Kidney (tissue), 14 donors: ENCODE data around the gene SLC7A4. TPM values are rescaled to one million over a fixed set of nuclear protein-coding genes. Genes with fewer than 3 reads are reported as not detected.

Source experiments
- DNase-seq, 5 donors: peaks; one replicate each; pipeline ENCODE4 v3.0.0-alpha.2; 2013 to 2020
- FAIRE-seq: peaks from 2 replicates; lab custom pipeline; 2012; peaks lifted over from hg19 to GRCh38; lab: Jason Lieb, UNC
- H3K27ac ChIP-seq, 2 donors: one replicate each; pipeline ENCODE4 v1.7.0; 2013; ENCODE audit warnings: low read depth in 2 of 2, low read length in 2 of 2, inconsistent platforms in 1 of 2
- H3K27me3 ChIP-seq: one replicate; pipeline ENCODE4 v1.7.1; 2013; ENCODE audit warnings: low read length, inconsistent platforms; ENCODE audit not compliant: control insufficient read depth, insufficient read depth
- H3K36me3 ChIP-seq, 3 donors: one replicate each; pipeline versions ENCODE4 v1.7.0 to v1.7.1; 2013; ENCODE audit warnings: low read length in 3 of 3, control low read depth in 1 of 3, inconsistent platforms in 1 of 3; ENCODE audit not compliant: insufficient read depth in 3 of 3, control insufficient read depth in 2 of 3
- H3K4me1 ChIP-seq, 3 donors: one replicate each; pipeline versions ENCODE4 v1.7.0 to v1.7.1; 2013; ENCODE audit warnings: low read length in 3 of 3, inconsistent platforms in 1 of 3, low read depth in 1 of 3; ENCODE audit not compliant: control insufficient read depth in 2 of 3, insufficient read depth in 2 of 3
- H3K4me3 ChIP-seq, 3 donors: one replicate each; pipeline versions ENCODE4 v1.7.0 to v1.8.1; 2013; ENCODE audit warnings: low read length in 3 of 3, control low read depth in 1 of 3, inconsistent platforms in 1 of 3
- H3K9ac ChIP-seq, 3 donors: one replicate each; pipeline versions ENCODE4 v1.7.0 to v1.7.1; 2013; ENCODE audit warnings: low read length in 3 of 3, control low read depth in 1 of 3, inconsistent platforms in 1 of 3
- H3K9me3 ChIP-seq, 3 donors: one replicate each; pipeline versions ENCODE4 v1.7.0 to v1.7.1; 2013; ENCODE audit warnings: low read length in 3 of 3, control low read depth in 1 of 3, inconsistent platforms in 1 of 3; ENCODE audit not compliant: control insufficient read depth in 2 of 3, insufficient read depth in 1 of 3
- intact Hi-C: fragments of 100-400 bp; cut with DNase I; formaldehyde crosslinking; loops from one replicate; pipeline ENCODE4 v1.11.1; 2022
- polyA plus RNA-seq: library from polyadenylated mRNA; stranded (reverse); fragments of 350-450 nt; fragmentation: Illumina TruSeq; extraction: RNeasy Lipid Tissue Mini Kit (QIAGEN cat#74804); gene quantifications from one replicate; pipeline ENCODE4 v1.2.3, GENCODE V29; 2014; ENCODE audit warnings: low read depth, low replicate concordance; ENCODE audit not compliant: insufficient read depth
- total RNA-seq: library from RNA; stranded (reverse); fragmentation: NEBNext Ultra II Directional; extraction: Animal tissue kit (Norgen Biotek cat#: 25700); gene quantifications from one replicate; pipeline ENCODE4 v1.2.1, GENCODE V29; 2021
- TF ChIP-seq, protein P1 (sequence below): IDR thresholded peaks from 3 replicates; pipeline ENCODE4 v1.5.1; 2012; ENCODE audit warnings: mild to moderate bottlenecking, moderate library complexity, borderline replicate concordance; ENCODE audit not compliant: insufficient read depth; ENCODE audit errors: extremely low read depth
- donor health status: control.
- donor health status: control.
- donor health status: control.
- donor health status: control.
- donor health status: control.
- donor health status: DM: yes; HTN: yes; CAD: no.
- donor health status: Normal renal cell carcinoma (clear cell type).

SLC7A4 gene
- total and polyA plus RNA-seq, 2 donors from 2014 or later: 0.57 to 1.2 TPM

- Histone ChIP-seq H3K36me3 (peaks cover 0 to 6% (median 3%) of the 10 kb centered on the region in 3 donors), H3K27ac (peak within 1 kb of the TSS; percentile 95 to 99), H3K27me3 (no peaks in the 10 kb centered on the region), H3K4me1 (peaks cover 0 to 27% (median 4%) of the 10 kb centered on the region in 3 donors), H3K9ac (peak within 1 kb of the TSS; percentile 80 to 95 (median 88)), H3K4me3 (peak within 1 kb of the TSS; percentile 38 to 91 (median 78)), H3K9me3 (no peaks in the 10 kb centered on the region)
- TF ChIP-seq, protein P1, sequence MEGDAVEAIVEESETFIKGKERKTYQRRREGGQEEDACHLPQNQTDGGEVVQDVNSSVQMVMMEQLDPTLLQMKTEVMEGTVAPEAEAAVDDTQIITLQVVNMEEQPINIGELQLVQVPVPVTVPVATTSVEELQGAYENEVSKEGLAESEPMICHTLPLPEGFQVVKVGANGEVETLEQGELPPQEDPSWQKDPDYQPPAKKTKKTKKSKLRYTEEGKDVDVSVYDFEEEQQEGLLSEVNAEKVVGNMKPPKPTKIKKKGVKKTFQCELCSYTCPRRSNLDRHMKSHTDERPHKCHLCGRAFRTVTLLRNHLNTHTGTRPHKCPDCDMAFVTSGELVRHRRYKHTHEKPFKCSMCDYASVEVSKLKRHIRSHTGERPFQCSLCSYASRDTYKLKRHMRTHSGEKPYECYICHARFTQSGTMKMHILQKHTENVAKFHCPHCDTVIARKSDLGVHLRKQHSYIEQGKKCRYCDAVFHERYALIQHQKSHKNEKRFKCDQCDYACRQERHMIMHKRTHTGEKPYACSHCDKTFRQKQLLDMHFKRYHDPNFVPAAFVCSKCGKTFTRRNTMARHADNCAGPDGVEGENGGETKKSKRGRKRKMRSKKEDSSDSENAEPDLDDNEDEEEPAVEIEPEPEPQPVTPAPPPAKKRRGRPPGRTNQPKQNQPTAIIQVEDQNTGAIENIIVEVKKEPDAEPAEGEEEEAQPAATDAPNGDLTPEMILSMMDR: no peak
- intact Hi-C loops: no loop called here
- FAIRE-seq (no peak), DNase-seq (peak; percentile 96 to 99 (median 98))
Measured at GRCh38 chr22:21001601-21002325, 30.6 kb downstream of the SLC7A4 start, which contains the start of gene THAP7. THAP7 (minus strand) TSS chr22:21002118; CDS start chr22:21001911, 207 bp downstream.

- Histone ChIP-seq H3K4me1 (peaks cover 0 to 27% (median 4%) of the 10 kb centered on the region in 3 donors), H3K9ac (peak overlapping the region; percentile 1 to 95 (median 80)), H3K36me3 (peaks cover 0 to 9% (median 5%) of the 10 kb centered on the region in 3 donors), H3K9me3 (no peaks in the 10 kb centered on the region), H3K27ac (peak overlapping the region; percentile 95 to 99), H3K4me3 (peak overlapping the region; percentile 38 to 91 (median 78)), H3K27me3 (no peaks in the 10 kb centered on the region)
- intact Hi-C loops: no loop called here
- FAIRE-seq (no peak), DNase-seq (peak in 2 of 5 donors; percentile 29 to 35)
- TF ChIP-seq, protein P1: no peak
Measured at GRCh38 chr22:21000987-21001600, 31.3 kb downstream of the SLC7A4 start.

- Histone ChIP-seq H3K27ac (peak overlapping the region in 1 of 2 donors; percentile 95), H3K9me3 (no peaks in the 10 kb centered on the region), H3K36me3 (peaks cover 0 to 9% (median 5%) of the 10 kb centered on the region in 3 donors), H3K27me3 (no peaks in the 10 kb centered on the region), H3K4me1 (peaks cover 0 to 27% (median 4%) of the 10 kb centered on the region in 3 donors), H3K9ac (peak overlapping the region; percentile 1 to 95 (median 18)), H3K4me3 (peak overlapping the region; percentile 38 to 91 (median 78))
- TF ChIP-seq, protein P1: no peak
- intact Hi-C loops: no loop called here
- peak in 2 of 5 donors; percentile 19 to 72 for DNase-seq
- no peak for FAIRE-seq
Measured at GRCh38 chr22:21000207-21000986, 32.0 kb downstream of the SLC7A4 start.
